Erythroblast (primary cell): ENCODE data around the gene GMDS.

Source experiments
- DNase-seq, 2 experiments: peaks; one replicate each; lab custom pipeline; 2025; lab: John Stamatoyannopoulos, UW
- GATA1 ChIP-seq: IDR thresholded peaks from 2 replicates; pipeline ENCODE4 v1.6.1; 2011; ENCODE audit warnings: low read depth, mild to moderate bottlenecking, control low read depth, low read length, moderate library complexity
- POLR2A ChIP-seq: IDR thresholded peaks from 2 replicates; pipeline ENCODE4 v1.6.1; 2011; ENCODE audit warnings: mild to moderate bottlenecking, low read length

The GMDS gene

GRCh38 chr6:2188397-2188796 lies 57.0 kb downstream of the GMDS start:
- TF ChIP-seq GATA1 = no peak
- TF ChIP-seq POLR2A = no peak
- DNase-seq = no peak

- DNase-seq = no peak
- TF ChIP-seq POLR2A (no peak), GATA1 (no peak)
Measured at GRCh38 chr6:2187826-2188225, 57.6 kb downstream of the GMDS start.

- no peak for DNase-seq
- no peak for TF ChIP-seq POLR2A
Measured at GRCh38 chr6:2186516-2186915, 58.9 kb downstream of the GMDS start.

- no peak for TF ChIP-seq POLR2A
- no peak for TF ChIP-seq GATA1
- DNase-seq = peak; percentile 18 to 46
Measured at GRCh38 chr6:2185466-2185865, 59.9 kb downstream of the GMDS start.

- no peak for TF ChIP-seq POLR2A
- no peak for TF ChIP-seq GATA1
- peak; percentile 17 to 55 for DNase-seq
Measured at GRCh38 chr6:2184700-2185455, 60.5 kb downstream of the GMDS start.

GRCh38 chr6:2183752-2184151 lies 61.7 kb downstream of the GMDS start:
- no peak for TF ChIP-seq POLR2A
- TF ChIP-seq GATA1 = no peak

GRCh38 chr6:2183246-2183645 lies 62.2 kb downstream of the GMDS start:
- peak; percentile 61 to 90 for DNase-seq
- TF ChIP-seq GATA1 (no peak), POLR2A (no peak)

More at GRCh38 chr6:2183752-2184151, 61.7 kb downstream of the GMDS start:
- peak in 1 of 2 experiments; percentile 82 for DNase-seq

- TF ChIP-seq GATA1 = no peak
- no peak for TF ChIP-seq POLR2A
- peak; percentile 47 to 73 for DNase-seq
Measured at GRCh38 chr6:2182251-2182650, 63.2 kb downstream of the GMDS start.

- TF ChIP-seq GATA1 = no peak
- TF ChIP-seq POLR2A = no peak
- DNase-seq = peak in 1 of 2 experiments; percentile 63
Measured at GRCh38 chr6:2181567-2181966, 63.8 kb downstream of the GMDS start.

GRCh38 chr6:2179950-2180349 lies 65.5 kb downstream of the GMDS start:
- TF ChIP-seq GATA1 (no peak), POLR2A (no peak)
- DNase-seq = no peak

GRCh38 chr6:2179241-2179640 lies 66.2 kb downstream of the GMDS start:
- TF ChIP-seq GATA1 (no peak), POLR2A (no peak)
- DNase-seq = no peak

GRCh38 chr6:2178125-2178524 lies 67.3 kb downstream of the GMDS start:
- no peak for DNase-seq
- TF ChIP-seq POLR2A = no peak
- TF ChIP-seq GATA1 = no peak

- TF ChIP-seq GATA1 = no peak
- DNase-seq = no peak
Measured at GRCh38 chr6:2175825-2176224, 69.6 kb downstream of the GMDS start.

- TF ChIP-seq GATA1 (no peak), POLR2A (no peak)
- no peak for DNase-seq
Measured at GRCh38 chr6:2173203-2173961, 72.0 kb downstream of the GMDS start.
